OCI-LY1 (cell line): ENCODE data around the gene MCM7.

Source experiments
- CTCF ChIP-seq: fragments of 200-600 bp; sonication (generic), shearing (Covaris generic); IDR thresholded peaks from 2 replicates; pipeline ENCODE4 v1.5.1; 2017; ENCODE audit warnings: mild to moderate bottlenecking, antibody characterized with exemption, low read length, moderate library complexity, mixed read lengths
- EZH2 ChIP-seq: fragments of 200-600 bp; sonication (generic), shearing (Covaris generic); IDR thresholded peaks from 2 replicates; pipeline ENCODE4 v1.8.0; 2017; ENCODE audit warnings: borderline replicate concordance, mixed run types, mild to moderate bottlenecking, antibody characterized with exemption, low read length, moderate library complexity, mixed read lengths

DNA sequence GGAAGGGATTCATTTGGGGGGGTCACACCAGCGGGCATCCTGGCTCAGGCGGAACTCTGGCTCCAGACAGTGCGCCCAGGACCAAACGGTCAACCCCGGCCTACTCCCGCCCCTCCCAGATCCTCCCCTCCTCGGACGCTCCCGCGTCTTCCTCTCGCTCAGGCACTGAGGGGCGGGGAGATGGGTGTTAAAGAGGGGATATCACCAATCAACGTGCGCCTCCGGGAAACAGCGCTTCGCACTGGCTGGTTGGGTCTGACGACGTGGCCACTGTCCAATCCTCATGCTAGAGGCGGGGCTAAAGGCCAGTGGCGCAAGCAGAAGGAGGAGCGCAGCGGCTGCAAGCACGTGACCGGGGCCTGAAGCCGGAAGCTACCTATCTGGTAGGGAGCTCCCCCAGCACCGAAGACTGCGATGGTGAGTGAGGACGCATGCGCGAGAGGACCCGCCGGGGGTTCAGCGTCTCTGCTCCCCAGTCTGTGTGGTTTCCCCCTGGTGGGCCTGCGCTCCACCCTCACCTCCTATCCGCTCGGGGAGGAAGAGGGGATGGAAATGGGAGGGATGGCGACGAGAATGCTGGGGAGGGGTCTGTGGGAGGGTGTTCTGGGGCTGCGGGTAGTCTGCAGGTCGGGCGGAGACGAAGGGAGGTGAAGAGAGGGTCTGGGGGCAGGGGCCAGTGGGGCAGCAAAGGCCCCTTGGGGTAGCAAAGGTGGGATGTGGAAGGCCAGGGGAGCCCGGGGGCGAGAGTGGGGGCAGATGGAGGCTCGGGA lies 47.5 kb upstream of the MCM7 start, which contains the start of gene LAMTOR4:
- TF ChIP-seq CTCF (no peak), EZH2 (no peak)
